DND-41 (cell line): ENCODE results near the gene CARD11.
"Not testable (repeated sequence)": the region's sequence is repeated elsewhere in the genome, so short reads cannot be mapped to it uniquely, and the experiment has no call there.

Experiments used
- ATAC-seq: fragments of 200-7000 bp; cut with Tn5 transposase; 3 replicates; pipeline ENCODE4 v1.9.1; 2021; ENCODE audit warnings: low read depth; ENCODE audit not compliant: insufficient read depth
- DNase-seq: peaks from one replicate; pipeline ENCODE4 v3.0.0-alpha.2; 2020
- H2AFZ ChIP-seq: 2 replicates; pipeline ENCODE4 v1.6.0; 2012; ENCODE audit warnings: low read depth, low read length
- H3K27ac ChIP-seq: 2 replicates; pipeline ENCODE4 v1.5.1; 2012; ENCODE audit warnings: low read length, inconsistent platforms
- H3K27me3 ChIP-seq: fragments of 200-600 bp; sonication (generic); 2 replicates; pipeline ENCODE4 v1.6.0; 2012; ENCODE audit warnings: low read length, mild to moderate bottlenecking, inconsistent platforms; ENCODE audit not compliant: insufficient read depth, poor library complexity
- H3K36me3 ChIP-seq: 2 replicates; pipeline ENCODE4 v1.5.1; 2012; ENCODE audit warnings: low read length, inconsistent platforms; ENCODE audit not compliant: insufficient read depth
- H3K4me1 ChIP-seq: 2 replicates; pipeline ENCODE4 v1.5.1; 2012; ENCODE audit warnings: mild to moderate bottlenecking, low read length; ENCODE audit not compliant: insufficient read depth
- H3K4me2 ChIP-seq: 2 replicates; pipeline ENCODE4 v1.6.0; 2012; ENCODE audit warnings: mild to moderate bottlenecking, moderate library complexity, low read length, inconsistent platforms; ENCODE audit not compliant: insufficient read depth
- H3K4me3 ChIP-seq, 2 experiments: fragments of 200-600 bp in 1 of 2; shearing (Covaris generic) in 1 of 2; 2 replicates each; pipeline ENCODE4 v1.5.1; 2012 to 2016; ENCODE audit warnings: inconsistent platforms in 2 of 2, low read length in 2 of 2, mild to moderate bottlenecking in 2 of 2, low read depth in 1 of 2, moderate library complexity in 1 of 2
- H3K79me2 ChIP-seq: 2 replicates; pipeline ENCODE4 v1.6.0; 2012; ENCODE audit warnings: low read length, inconsistent platforms; ENCODE audit not compliant: insufficient read depth
- H3K9ac ChIP-seq: 2 replicates; pipeline ENCODE4 v1.6.0; 2012; ENCODE audit warnings: low read depth, mild to moderate bottlenecking, inconsistent platforms, low read length, moderate library complexity
- H3K9me3 ChIP-seq: 2 replicates; pipeline ENCODE4 v1.5.1; 2012; ENCODE audit warnings: low read length, moderate library complexity, mild to moderate bottlenecking, inconsistent platforms; ENCODE audit not compliant: insufficient read depth, severe bottlenecking
- H4K20me1 ChIP-seq: 2 replicates; pipeline ENCODE4 v1.6.0; 2012; ENCODE audit warnings: low read length; ENCODE audit not compliant: insufficient read depth
- EZH2 ChIP-seq: IDR thresholded peaks from 3 replicates; pipeline ENCODE4 v1.6.1; 2012; ENCODE audit warnings: borderline replicate concordance, low read depth, mild to moderate bottlenecking, moderate library complexity, low read length, inconsistent platforms; ENCODE audit not compliant: severe bottlenecking
- TF ChIP-seq, protein P1 (sequence below): IDR thresholded peaks from 2 replicates; pipeline ENCODE4 v1.5.1; 2012; ENCODE audit warnings: borderline replicate concordance, low read length, moderate library complexity, mild to moderate bottlenecking; ENCODE audit not compliant: poor library complexity, severe bottlenecking; ENCODE audit errors: extremely low read depth

CARD11 gene

GRCh38 chr7:3027005-3027845 is 16.4 kb downstream of the CARD11 start:
- H2AFZ ChIP-seq: no peak overlapping the region
- no peak for TF ChIP-seq EZH2
- TF ChIP-seq, protein P1, sequence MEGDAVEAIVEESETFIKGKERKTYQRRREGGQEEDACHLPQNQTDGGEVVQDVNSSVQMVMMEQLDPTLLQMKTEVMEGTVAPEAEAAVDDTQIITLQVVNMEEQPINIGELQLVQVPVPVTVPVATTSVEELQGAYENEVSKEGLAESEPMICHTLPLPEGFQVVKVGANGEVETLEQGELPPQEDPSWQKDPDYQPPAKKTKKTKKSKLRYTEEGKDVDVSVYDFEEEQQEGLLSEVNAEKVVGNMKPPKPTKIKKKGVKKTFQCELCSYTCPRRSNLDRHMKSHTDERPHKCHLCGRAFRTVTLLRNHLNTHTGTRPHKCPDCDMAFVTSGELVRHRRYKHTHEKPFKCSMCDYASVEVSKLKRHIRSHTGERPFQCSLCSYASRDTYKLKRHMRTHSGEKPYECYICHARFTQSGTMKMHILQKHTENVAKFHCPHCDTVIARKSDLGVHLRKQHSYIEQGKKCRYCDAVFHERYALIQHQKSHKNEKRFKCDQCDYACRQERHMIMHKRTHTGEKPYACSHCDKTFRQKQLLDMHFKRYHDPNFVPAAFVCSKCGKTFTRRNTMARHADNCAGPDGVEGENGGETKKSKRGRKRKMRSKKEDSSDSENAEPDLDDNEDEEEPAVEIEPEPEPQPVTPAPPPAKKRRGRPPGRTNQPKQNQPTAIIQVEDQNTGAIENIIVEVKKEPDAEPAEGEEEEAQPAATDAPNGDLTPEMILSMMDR: no peak
- no peaks in the 10 kb centered on the region for H3K36me3 ChIP-seq
- no peak overlapping the region for H3K27ac ChIP-seq
- H3K4me3 ChIP-seq: no peak overlapping the region
- H4K20me1 ChIP-seq: no peaks in the 10 kb centered on the region
- no peak overlapping the region for H3K4me2 ChIP-seq
- no peaks in the 10 kb centered on the region for H3K9me3 ChIP-seq
- no peak for ATAC-seq
- no peaks in the 10 kb centered on the region for H3K79me2 ChIP-seq
- DNase-seq: no peak
- H3K27me3 ChIP-seq: no peaks in the 10 kb centered on the region
- H3K9ac ChIP-seq: no peak overlapping the region
- H3K4me1 ChIP-seq: no peaks in the 10 kb centered on the region

GRCh38 chr7:3025616-3026015 is 18.1 kb downstream of the CARD11 start:
- ATAC-seq: no peak
- Histone ChIP-seq H3K4me3 (no peak overlapping the region), H3K9ac (no peak overlapping the region), H4K20me1 (no peaks in the 10 kb centered on the region), H3K36me3 (no peaks in the 10 kb centered on the region), H3K9me3 (no peaks in the 10 kb centered on the region), H3K4me2 (no peak overlapping the region), H3K27ac (no peak overlapping the region), H3K27me3 (no peaks in the 10 kb centered on the region), H3K79me2 (no peaks in the 10 kb centered on the region), H2AFZ (no peak overlapping the region), H3K4me1 (no peaks in the 10 kb centered on the region)
- TF ChIP-seq, protein P1: no peak
- TF ChIP-seq EZH2: no peak
- no peak for DNase-seq

- peaks cover 6% of the 10 kb centered on the region for H3K9me3 ChIP-seq
- H3K4me1 ChIP-seq: no peaks in the 10 kb centered on the region
- no peak overlapping the region for H3K9ac ChIP-seq
- no peak overlapping the region for H3K4me3 ChIP-seq
- DNase-seq (no peak), ATAC-seq (no peak)
- H3K27me3 ChIP-seq: no peaks in the 10 kb centered on the region
- H3K27ac ChIP-seq: no peak overlapping the region
- no peak for TF ChIP-seq EZH2
- TF ChIP-seq, protein P1: no peak
- no peaks in the 10 kb centered on the region for H4K20me1 ChIP-seq
- H3K4me2 ChIP-seq: no peak overlapping the region
- no peaks in the 10 kb centered on the region for H3K36me3 ChIP-seq
- H2AFZ ChIP-seq: no peak overlapping the region
- H3K79me2 ChIP-seq: no peaks in the 10 kb centered on the region
Measured at GRCh38 chr7:3021825-3022224, 21.8 kb downstream of the CARD11 start.

GRCh38 chr7:3021224-3021623 is 22.4 kb downstream of the CARD11 start:
- not testable (repeated sequence) for H3K9me3 ChIP-seq, H2AFZ ChIP-seq, H3K27ac ChIP-seq, H4K20me1 ChIP-seq, H3K9ac ChIP-seq, H3K27me3 ChIP-seq, DNase-seq, H3K4me3 ChIP-seq, H3K4me2 ChIP-seq, H3K79me2 ChIP-seq, H3K36me3 ChIP-seq, ATAC-seq, H3K4me1 ChIP-seq
